ENCODE data around the gene MIEN1. TPM values are rescaled to one million over a fixed set of nuclear protein-coding genes. Genes with fewer than 3 reads are reported as not detected.

MIEN1 gene
- total and polyA plus RNA-seq, 2 of the 13 experiments (the other 11 are each of a cell fraction or from before 2014, with no cell fraction given), result 40.6 to 56.6 TPM

- TF ChIP-seq FOXO1 (CRISPR knock-in tag; IDR thresholded peaks at IDR 0.05), result peak; percentile 95
- TF ChIP-seq CERS6 (CRISPR knock-in tag; IDR thresholded peaks at IDR 0.05), result no peak
- 0 out of 2 replicates have a peak, but pooled peaks have one; percentile 87 for TF ChIP-seq SSRP1 (CRISPR knock-in tag; IDR thresholded peaks at IDR 0.05)
- peak; percentile 67; the same call in 1 of the 2 replicates for TF ChIP-seq NR0B2 (CRISPR knock-in tag; IDR thresholded peaks at IDR 0.05)
- TF ChIP-seq ZNF850 (CRISPR knock-in tag; conservative IDR thresholded peaks at IDR 0.05), result no peak
- TF ChIP-seq ZBTB34 (CRISPR knock-in tag; IDR thresholded peaks at IDR 0.05), result no peak
- no peak for TF ChIP-seq NR1H2 (CRISPR knock-in tag; IDR thresholded peaks at IDR 0.05; ENCODE audit: borderline replicate concordance, low read depth)
- TF ChIP-seq BRCA1 (CRISPR knock-in tag; IDR thresholded peaks at IDR 0.05), result no peak
- no peak for TF ChIP-seq TERF1 (CRISPR knock-in tag; IDR thresholded peaks at IDR 0.05)
- TF ChIP-seq ZNF598 (CRISPR knock-in tag; IDR thresholded peaks at IDR 0.05; ENCODE audit: borderline replicate concordance), result no peak; the same call in 1 of the 2 replicates
- TF ChIP-seq FOXP4 (CRISPR knock-in tag; IDR thresholded peaks at IDR 0.05), result peak; percentile 96
- TF ChIP-seq SNRNP70 (IDR thresholded peaks at IDR 0.05; ENCODE audit: low read depth, low read length), result no peak
- no peak for TF ChIP-seq GMEB2 (CRISPR knock-in tag; IDR thresholded peaks at IDR 0.05; ENCODE audit: low read depth)
- TF ChIP-seq FIP1L1 (IDR thresholded peaks at IDR 0.05; ENCODE audit: borderline replicate concordance, insufficient read depth, low read depth, low read length), result no peak
- peak; percentile 86 for TF ChIP-seq RBFOX2 (IDR thresholded peaks at IDR 0.05; ENCODE audit: low read depth, low read length)
- peak; percentile 78 for TF ChIP-seq HMG20A (CRISPR knock-in tag; IDR thresholded peaks at IDR 0.05; ENCODE audit: borderline replicate concordance)
- TF ChIP-seq KLF6 (CRISPR knock-in tag; IDR thresholded peaks at IDR 0.05), result 0 out of 2 replicates have a peak, but pooled peaks have one; percentile 58
- TF ChIP-seq TFE3 (CRISPR knock-in tag; IDR thresholded peaks at IDR 0.05), result peak; percentile 81
- TF ChIP-seq KDM5B (CRISPR knock-in tag; IDR thresholded peaks at IDR 0.05; ENCODE audit: borderline replicate concordance), result peak; percentile 83
Measured at GRCh38 chr17:39738983-39739884, 8.9 kb upstream of the MIEN1 start (continued).

All from HepG2 (cell line).